Brain pericyte (primary cell): Measurements from ENCODE around the gene IL1RL2.

Experiments
- DNase-seq: peaks from one replicate; pipeline ENCODE4 v3.0.0-alpha.2; 2012; ENCODE audit warnings: low read depth, low spot score

The IL1RL2 gene

DNA sequence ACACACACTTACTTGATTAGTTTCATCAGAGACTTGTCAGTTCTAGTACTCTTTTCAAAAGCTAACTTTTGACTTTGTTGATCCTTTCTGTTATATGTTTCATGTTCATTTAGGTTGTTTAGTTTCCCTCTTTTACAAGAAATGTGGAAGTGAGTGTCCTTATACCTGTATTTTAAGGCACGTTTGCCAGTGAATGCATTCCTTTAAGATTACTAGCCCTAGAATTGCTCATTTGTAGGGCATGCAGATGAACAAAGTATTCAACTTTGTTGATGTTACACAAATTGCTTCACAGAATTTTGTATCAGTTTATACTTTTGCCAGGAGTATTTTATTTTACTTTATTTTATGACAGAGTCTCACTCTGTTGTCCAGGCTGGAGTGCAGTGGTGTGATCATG lies 6.3 kb downstream of the IL1RL2 start:
- no peak for DNase-seq

DNA sequence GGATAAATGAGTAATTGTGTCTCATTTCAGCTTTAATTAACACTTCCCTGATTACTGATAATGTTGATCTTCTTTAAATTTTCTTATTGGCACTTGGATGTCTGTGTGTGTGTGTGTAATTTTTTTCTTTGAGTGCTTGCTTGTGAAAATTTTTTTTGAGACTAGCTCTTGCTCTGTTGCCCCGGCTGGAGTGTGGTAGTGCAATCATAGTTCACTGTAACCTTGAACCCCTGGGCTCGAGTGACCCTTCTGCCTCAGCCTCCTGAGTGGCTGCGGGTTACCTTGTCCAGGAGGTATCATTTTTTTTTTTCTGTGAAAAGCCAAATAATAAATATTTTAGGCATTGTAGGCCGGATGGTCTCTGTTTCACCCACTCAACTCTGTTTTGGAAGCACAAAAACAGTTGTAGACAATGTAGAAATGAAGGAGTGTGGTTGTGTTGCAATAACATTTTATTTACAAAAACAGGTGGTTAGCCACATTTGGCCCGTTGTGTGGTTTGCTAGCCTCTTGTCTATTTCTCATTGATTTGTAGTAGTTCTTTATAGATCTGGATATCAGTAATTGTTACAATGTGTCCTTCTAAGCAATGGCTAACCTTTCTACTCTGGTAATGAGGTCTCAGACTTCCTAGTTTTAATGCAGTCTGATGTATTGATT lies 7.9 kb downstream of the IL1RL2 start:
- DNase-seq: no peak

DNA sequence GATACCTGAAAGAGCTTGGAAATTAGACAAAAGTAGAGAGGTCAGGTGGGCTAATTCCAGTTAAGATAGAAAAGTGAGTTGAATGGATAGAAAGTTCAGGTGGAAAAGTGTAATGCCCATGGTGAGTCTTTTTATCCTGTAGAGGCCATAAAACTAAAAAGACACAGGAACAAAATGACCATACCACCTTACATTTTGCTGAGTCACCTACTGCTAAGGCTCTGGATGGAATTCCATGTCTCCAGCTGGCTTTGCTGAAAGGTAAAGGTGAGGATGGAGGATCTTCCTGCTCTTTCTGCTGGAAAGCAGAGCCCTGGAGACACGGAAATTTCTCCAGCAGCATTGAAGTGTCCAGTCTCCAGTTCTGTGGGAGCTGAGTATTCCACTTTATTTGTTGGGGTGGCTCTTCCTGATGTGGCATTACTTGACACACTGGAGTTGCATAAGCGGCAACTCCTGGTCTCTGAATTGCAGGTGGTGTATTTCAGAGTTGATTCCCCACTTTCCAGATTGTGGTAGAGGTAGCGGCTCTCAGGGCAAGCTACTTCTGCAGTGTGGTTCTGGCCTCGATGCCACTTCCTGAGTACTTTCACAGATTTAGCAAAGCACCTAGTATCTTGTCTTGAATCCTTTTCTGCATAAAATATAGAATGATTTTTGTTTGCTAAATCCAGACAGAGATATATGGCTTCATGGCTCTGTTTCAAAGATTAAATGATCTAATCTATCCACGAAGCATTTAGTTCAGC lies 10.7 kb downstream of the IL1RL2 start:
- DNase-seq: no peak

GRCh38 chr2:102200539-102200938 lies 13.7 kb downstream of the IL1RL2 start:
- no peak for DNase-seq

GRCh38 chr2:102204638-102205037 lies 17.8 kb downstream of the IL1RL2 start:
- no peak for DNase-seq

DNA sequence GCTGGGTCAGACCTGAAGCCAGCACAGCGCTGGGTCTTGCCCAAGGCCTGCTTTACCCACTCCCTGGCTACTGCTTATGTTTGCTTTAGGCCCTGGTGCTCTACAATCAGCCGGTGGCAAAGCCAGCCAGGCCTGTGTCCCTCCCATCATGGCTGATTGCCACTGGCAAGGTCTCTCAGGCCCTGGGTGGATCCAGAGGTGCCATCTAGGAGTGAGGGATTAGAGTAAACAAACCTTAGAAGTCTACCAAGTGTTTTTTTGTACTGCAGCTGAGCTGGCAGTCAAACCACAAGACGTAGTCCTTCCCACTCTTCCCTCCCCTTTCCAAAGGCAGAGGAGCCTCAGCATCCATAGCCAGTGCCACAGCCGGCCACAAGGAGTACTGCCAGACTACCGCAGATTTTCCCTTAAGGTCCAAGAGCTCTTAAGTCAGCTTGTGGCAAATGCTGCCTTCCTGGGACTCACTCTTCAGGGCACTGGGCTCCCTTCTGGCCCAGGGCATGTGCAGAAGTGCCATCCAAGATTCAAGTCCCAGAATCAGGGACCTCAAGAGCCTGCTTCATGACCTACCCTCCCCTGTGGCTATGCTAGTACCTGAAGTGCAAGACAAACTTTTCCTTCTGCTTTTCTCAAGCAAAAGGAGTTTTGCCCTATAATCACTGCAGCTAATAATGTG lies 20.0 kb downstream of the IL1RL2 start:
- DNase-seq: no peak

GRCh38 chr2:102208774-102209173 lies 22.0 kb downstream of the IL1RL2 start:
- no peak for DNase-seq

DNA sequence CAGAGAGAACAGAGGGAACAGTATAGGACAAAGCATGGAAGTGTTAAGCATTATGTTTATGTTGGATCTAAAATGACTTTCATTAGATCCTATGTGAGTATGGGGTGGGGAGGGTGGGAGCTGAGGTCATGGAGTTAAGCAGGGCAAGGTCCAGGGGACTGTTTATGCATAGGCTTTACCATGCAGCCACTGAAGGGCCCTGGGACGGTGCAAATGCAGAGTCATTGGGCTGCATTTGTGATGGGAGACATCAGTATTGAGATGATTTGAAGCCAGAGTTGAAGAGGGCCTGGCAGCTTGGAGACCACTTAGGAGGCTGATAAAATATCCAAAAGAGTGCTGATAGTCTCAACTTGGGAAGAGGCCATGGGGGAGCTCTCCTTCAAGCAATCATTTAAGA lies 22.7 kb downstream of the IL1RL2 start:
- no peak for DNase-seq

GRCh38 chr2:102217032-102217431 lies 30.2 kb downstream of the IL1RL2 start:
- no peak for DNase-seq

DNA sequence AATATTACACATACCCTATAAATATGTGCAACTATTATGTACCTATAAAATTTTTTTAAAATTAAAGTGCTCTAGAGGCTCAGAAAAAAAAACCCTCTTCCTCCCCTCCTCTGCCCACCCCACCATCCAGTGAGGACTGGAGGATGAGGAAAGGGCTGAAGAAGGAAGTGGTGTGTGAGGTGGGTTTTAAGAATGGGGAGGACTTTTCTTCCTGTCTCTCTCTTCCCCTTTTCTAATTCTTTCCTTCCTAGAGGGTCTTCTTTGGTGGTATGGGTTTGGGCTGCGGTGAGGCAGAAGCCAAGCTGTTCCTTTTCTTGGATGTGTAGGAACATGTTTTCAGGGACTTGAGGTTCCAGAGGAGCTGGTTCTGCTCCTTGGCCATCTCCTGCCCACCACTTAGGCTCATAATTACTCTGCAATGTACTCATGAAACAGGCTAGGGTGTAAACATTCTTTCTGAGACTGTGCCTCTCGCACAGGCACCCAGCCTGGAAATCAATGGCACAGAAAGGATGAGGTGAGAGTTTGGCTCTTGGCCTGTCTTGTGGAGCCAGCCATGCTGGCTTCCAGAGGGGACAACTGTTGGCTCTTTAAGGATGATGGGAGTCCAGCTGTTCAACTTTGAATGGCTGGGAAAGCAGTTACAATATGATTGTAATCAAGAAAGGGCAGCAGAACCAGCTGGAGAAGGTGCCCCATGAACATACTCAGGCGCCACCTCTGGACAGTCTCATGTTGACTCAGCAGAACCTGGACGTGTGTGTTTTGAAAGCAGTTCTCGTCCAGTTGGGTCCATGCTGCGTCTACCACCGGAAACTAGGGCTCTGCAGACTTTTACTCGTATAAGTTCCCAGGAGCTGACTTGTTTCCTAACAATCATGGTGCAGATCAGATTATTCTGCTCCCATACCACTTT lies 38.3 kb downstream of the IL1RL2 start:
- DNase-seq: no peak

DNA sequence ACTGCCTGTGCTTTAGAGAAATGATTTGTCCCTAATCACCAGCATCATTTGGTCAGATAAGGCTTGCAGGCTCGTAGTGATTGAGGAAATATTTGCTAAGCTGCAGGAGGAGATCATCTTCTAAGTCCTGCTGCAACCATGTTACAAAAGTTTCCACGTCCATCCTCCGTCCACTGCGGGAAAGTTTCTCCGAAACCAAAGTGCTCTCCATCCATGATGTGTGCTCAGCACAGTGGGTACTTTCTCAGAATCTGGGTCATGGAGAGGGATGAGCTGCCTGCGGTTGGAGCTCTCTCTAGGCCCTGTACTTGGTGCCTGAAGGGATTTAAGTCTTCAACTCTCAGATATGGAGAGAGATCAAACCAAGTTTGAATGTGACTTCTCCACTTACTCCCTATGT lies 39.3 kb downstream of the IL1RL2 start:
- DNase-seq: no peak

DNA sequence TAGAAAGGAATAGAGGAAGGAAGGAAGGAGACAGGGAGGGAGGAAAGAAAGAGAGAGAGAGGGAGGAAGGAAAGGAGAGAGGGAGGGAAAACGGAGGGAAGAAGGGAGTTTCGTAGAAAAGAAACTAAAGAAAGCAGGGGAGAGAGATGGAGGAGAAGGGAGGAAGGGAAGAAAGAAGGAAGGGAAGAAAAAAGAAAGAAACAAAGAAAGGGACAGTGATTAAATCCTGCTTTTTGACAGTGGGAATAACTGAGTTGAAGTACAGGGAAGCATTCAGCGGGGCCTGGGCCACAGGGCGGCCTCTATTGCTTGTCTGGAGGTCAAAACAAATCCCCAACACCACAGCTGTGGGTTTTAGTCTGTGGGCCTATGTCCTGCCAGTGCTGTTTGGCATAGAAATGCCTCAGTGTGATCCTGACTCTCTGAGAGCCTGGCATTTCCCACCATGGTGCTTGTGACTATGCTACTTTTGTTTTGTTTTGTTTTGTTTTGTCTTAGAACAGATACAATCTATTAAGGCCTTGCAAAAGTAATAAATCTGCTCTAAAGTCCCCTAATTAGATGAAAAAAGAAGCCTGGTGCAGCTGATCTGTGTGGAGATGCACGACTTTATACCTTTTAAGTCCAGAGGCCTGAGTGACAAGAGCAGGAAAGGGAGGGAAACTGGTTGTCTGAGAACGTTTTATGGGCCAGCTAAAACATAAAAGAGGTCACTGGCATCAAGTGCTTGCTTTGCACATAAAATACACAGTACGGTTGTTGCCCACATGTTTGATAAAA lies 40.0 kb downstream of the IL1RL2 start:
- no peak for DNase-seq

DNA sequence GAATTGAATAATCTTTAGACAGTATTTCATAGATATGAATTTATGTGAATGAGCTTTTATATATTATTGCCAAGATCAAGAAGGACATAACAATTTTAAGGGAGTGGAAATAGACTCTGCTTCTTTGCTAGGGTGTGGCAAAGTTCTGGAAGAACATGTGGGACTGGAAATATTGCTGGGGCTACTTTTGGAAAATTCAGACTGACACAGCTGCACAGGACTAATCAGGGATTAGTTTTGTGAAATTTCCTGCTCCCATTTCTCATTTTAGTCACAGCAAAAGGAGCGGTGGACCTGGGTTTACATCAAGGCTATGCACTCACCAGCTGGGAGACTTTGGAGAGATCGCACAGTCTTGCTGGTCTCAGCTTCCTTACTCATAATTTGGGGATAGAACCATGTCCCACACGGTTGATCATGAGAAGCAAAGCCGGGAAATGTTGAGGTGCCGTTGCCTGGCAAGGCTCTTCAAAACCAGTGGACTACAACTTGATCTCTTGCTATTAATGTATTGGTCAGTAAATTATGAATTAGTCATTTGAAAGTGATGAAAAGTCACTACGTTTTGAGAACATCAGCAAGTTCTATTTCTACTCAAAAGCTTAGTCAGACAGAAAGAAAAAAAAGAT lies 42.4 kb downstream of the IL1RL2 start:
- no peak for DNase-seq

DNA sequence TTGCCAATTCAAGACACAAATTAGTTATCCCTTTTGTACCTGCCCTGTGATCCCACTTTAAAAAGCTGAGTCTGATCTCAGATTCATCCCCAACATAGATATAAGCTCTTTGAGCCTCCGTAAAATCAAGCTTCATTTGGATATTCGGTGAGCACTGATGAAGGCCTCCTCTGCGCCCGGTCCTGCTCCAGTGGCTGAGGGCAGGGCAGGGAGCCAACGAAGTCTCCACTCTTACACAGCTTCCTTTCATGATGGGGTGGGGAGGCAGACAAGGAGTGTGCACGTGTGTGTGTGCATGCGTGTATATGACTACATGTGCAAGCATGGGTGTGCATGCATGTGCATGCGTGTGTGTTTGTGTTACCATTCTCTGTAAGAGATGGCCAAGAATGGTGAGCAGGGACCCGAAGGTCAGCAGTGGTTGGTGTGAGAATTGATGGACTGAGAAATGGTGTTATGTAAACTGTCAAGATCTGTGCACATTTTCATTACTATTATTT lies 43.6 kb downstream of the IL1RL2 start:
- DNase-seq: no peak

DNA sequence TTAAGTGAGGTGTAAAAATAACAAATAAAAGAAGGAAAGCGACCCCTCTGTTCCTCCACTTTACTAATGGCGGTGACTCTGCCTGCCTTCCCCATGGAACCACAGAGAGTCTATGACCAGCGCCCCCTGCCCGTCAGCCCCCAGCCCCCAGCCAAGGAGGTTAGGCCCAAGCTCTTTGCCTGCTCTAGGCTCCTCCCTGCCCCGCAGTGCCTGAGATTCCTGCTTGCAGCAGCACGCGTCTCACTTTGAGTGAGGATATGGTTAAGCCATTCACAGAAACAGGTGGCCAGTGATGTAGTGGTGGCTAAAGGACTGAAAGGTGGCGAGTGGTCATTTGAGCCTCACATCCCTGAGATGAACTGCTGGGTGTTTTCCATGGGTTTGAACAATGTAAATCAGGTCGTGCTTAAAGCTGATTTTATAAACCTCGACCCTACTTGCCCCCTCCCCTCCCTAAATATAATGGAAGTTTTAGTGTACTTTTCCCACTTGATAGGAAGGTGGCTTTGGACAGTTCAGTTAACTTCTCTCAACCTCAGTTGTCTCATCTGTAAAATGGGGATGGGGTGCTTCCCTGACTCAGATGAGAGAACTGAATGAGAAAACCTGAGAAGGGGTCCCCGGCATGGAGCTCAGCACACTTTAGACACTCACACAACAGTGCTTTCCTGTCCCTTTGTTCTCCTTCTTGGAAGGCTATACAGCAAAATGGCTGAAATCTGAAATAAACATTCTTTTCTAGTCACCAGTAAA lies 46.5 kb downstream of the IL1RL2 start:
- no peak for DNase-seq

GRCh38 chr2:102235042-102235473 lies 48.2 kb downstream of the IL1RL2 start:
- DNase-seq: no peak

- DNase-seq: no peak
Observed at GRCh38 chr2:102235491-102235890, 48.7 kb downstream of the IL1RL2 start.

DNA sequence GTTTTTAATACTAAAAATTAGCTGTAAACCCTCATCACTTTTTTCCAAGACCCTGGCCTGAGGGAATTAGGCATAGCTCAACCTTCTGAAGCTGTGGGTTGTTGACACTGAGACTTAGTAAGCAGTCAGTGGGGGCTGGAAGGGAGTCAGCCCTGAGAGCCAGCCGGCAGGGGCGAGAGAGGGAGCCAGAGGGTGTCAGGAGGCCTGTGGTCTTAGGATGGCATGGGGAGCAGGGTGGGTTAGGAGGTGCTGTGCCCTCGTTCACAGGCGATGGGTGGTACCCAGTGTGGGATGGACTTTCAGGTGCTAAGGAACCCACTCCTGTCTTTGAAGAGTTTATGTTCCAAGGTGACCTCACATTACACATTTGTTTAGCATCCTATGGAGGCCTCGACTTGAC lies 49.3 kb downstream of the IL1RL2 start:
- no peak for DNase-seq

DNA sequence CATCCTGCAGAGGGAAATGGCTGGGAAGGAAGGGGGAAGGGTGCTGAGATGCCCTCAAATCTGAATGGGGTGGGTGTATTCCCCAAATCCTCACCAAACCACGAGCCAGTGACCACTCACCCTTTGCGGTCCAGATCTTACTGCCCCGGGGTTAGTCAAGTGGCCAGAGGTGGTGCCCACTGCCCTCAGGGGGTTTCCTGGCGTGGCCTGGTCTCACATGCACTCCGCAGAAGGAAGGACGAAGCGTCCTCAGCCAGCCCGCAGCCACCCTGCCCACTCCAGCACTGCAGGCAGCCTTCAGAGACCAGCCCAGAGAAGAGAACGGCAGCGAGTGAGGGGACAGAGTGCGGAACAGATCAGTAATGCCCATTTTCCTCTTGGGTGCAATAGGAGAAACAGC lies 50.4 kb downstream of the IL1RL2 start:
- no peak for DNase-seq
